ENCODE results near the gene SORCS2.

SORCS2 gene

GRCh38 chr4:7660176-7661039, 468.1 kb downstream of the SORCS2 start:
- TF ChIP-seq TAF1 (IDR thresholded peaks at IDR 0.05; ENCODE audit: low read depth) (no peak), EP300 (IDR thresholded peaks at IDR 0.05; ENCODE audit: borderline replicate concordance) (no peak), CEBPB (IDR thresholded peaks at IDR 0.05) (no peak), FOXM1 (IDR thresholded peaks at IDR 0.05; ENCODE audit: borderline replicate concordance, low read depth) (no peak), RAD21 (IDR thresholded peaks at IDR 0.05; ENCODE audit: low read depth) (no peak), YY1 (IDR thresholded peaks at IDR 0.05; ENCODE audit: low read depth) (no peak), USF1 (IDR thresholded peaks at IDR 0.05) (no peak), TCF12 (IDR thresholded peaks at IDR 0.05; ENCODE audit: low read depth) (no peak), EGR1 (IDR thresholded peaks at IDR 0.05) (no peak), CREB1 (IDR thresholded peaks at IDR 0.05; ENCODE audit: low read depth) (no peak), REST (IDR thresholded peaks at IDR 0.05; ENCODE audit: low read depth) (no peak), NFIC (IDR thresholded peaks at IDR 0.05) (no peak), MAX (IDR thresholded peaks at IDR 0.05) (no peak), TEAD4 (IDR thresholded peaks at IDR 0.05) (no peak)

- TF ChIP-seq FOXM1 (IDR thresholded peaks at IDR 0.05; ENCODE audit: borderline replicate concordance, low read depth) (no peak), TEAD4 (IDR thresholded peaks at IDR 0.05) (no peak), TAF1 (IDR thresholded peaks at IDR 0.05; ENCODE audit: low read depth) (no peak), CEBPB (IDR thresholded peaks at IDR 0.05) (no peak), ZBTB7A (IDR thresholded peaks at IDR 0.05; ENCODE audit: low read depth) (no peak), REST (IDR thresholded peaks at IDR 0.05; ENCODE audit: low read depth) (no peak), EP300 (IDR thresholded peaks at IDR 0.05; ENCODE audit: borderline replicate concordance) (no peak), EGR1 (IDR thresholded peaks at IDR 0.05) (no peak), TCF12 (IDR thresholded peaks at IDR 0.05; ENCODE audit: low read depth) (no peak), MAX (IDR thresholded peaks at IDR 0.05) (no peak), NFIC (IDR thresholded peaks at IDR 0.05) (no peak), RAD21 (IDR thresholded peaks at IDR 0.05; ENCODE audit: low read depth) (no peak), USF1 (IDR thresholded peaks at IDR 0.05) (no peak), YY1 (IDR thresholded peaks at IDR 0.05; ENCODE audit: low read depth) (no peak), CREB1 (IDR thresholded peaks at IDR 0.05; ENCODE audit: low read depth) (no peak)
Measured at GRCh38 chr4:7661066-7661748, 468.9 kb downstream of the SORCS2 start.

GRCh38 chr4:7661846-7662506, 469.6 kb downstream of the SORCS2 start:
- no peak for TF ChIP-seq FOXM1 (IDR thresholded peaks at IDR 0.05; ENCODE audit: borderline replicate concordance, low read depth)

GRCh38 chr4:7662507-7662846, 470.1 kb downstream of the SORCS2 start:
- TF ChIP-seq YY1 (IDR thresholded peaks at IDR 0.05; ENCODE audit: low read depth) = no peak
- TF ChIP-seq TAF1 (IDR thresholded peaks at IDR 0.05; ENCODE audit: low read depth) = no peak
- no peak for TF ChIP-seq EP300 (IDR thresholded peaks at IDR 0.05; ENCODE audit: borderline replicate concordance)
- TF ChIP-seq CEBPB (IDR thresholded peaks at IDR 0.05) = no peak
- TF ChIP-seq REST (IDR thresholded peaks at IDR 0.05; ENCODE audit: low read depth) = no peak
- TF ChIP-seq TEAD4 (IDR thresholded peaks at IDR 0.05) = no peak
- no peak for TF ChIP-seq EGR1 (IDR thresholded peaks at IDR 0.05)
- no peak for TF ChIP-seq ZBTB7A (IDR thresholded peaks at IDR 0.05; ENCODE audit: low read depth)
- no peak for TF ChIP-seq FOXM1 (IDR thresholded peaks at IDR 0.05; ENCODE audit: borderline replicate concordance, low read depth)
- TF ChIP-seq USF1 (IDR thresholded peaks at IDR 0.05) = no peak
- no peak for TF ChIP-seq MAX (IDR thresholded peaks at IDR 0.05)
- no peak for TF ChIP-seq NFIC (IDR thresholded peaks at IDR 0.05)
- no peak for TF ChIP-seq CREB1 (IDR thresholded peaks at IDR 0.05; ENCODE audit: low read depth)
- no peak for TF ChIP-seq TCF12 (IDR thresholded peaks at IDR 0.05; ENCODE audit: low read depth)
- TF ChIP-seq RAD21 (IDR thresholded peaks at IDR 0.05; ENCODE audit: low read depth) = no peak

Measured in Ishikawa (cell line).